ENCODE data around the gene TNPO3. TPM values are rescaled to one million over a fixed set of nuclear protein-coding genes. Genes with fewer than 3 reads are reported as not detected.

TNPO3 gene
- total RNA-seq, 1 experiment from 2014 or later, result 58.5 TPM

- ChIA-PET RAD21 (ENCODE audit: low non-redundant PET in 1 of 2, low total read pairs in 2 of 2, uncharacterized antibody in 2 of 2, unreplicated experiment in 2 of 2) (no interaction called here), POLR2A (interaction anchor here (0.7 kb wide), 1 partner anchor 978 kb away, joined by 3 read pairs; no protein-coding TSS in a partner anchor), CTCF (interaction anchor here (3.0 kb wide), 1 partner anchor 12 kb away, joined by 9 read pairs; no protein-coding TSS in a partner anchor)
- Histone ChIP-seq H3K4me3 (replicated peaks in 1 of 2; ENCODE audit: low read depth in 1 of 2, low read length in 2 of 2) (no peak overlapping the region), H3K36me3 (ENCODE audit: control insufficient read depth in 1 of 2, insufficient read depth in 2 of 2, low read length in 2 of 2) (no peaks in the 10 kb centered on the region), H2AFZ (ENCODE audit: low read depth, low read length, poor library complexity, severe bottlenecking) (no peak overlapping the region), H4K20me1 (ENCODE audit: insufficient read depth) (no peaks in the 10 kb centered on the region), H3K4me2 (ENCODE audit: low read length) (no peak overlapping the region), H3K9me2 (ENCODE audit: insufficient read depth) (no peaks in the 10 kb centered on the region), H3K27me3 (ENCODE audit: insufficient read depth, low read length) (no peaks in the 10 kb centered on the region), H3K79me2 (ENCODE audit: insufficient read depth, low read length) (no peaks in the 10 kb centered on the region), H3K27ac (ENCODE audit: low read depth, low read length) (no peak overlapping the region), H3K9me3 (ENCODE audit: control insufficient read depth in 1 of 2, insufficient read depth in 1 of 2, low read depth in 1 of 2, low read length in 2 of 2) (no peaks in the 10 kb centered on the region), H3K9ac (ENCODE audit: low read length) (no peak overlapping the region), H3K4me1 (ENCODE audit: control insufficient read depth in 1 of 2, insufficient read depth in 2 of 2, low read length in 2 of 2) (no peaks in the 10 kb centered on the region)
- DNase-seq (ENCODE audit: low read depth, low spot score), result no peak
- no peak for ATAC-seq
- TF ChIP-seq CTCF (IDR thresholded peaks at IDR 0.05 in 2 of 3, conservative IDR thresholded peaks at IDR 0.05 in 1 of 3; ENCODE audit: borderline replicate concordance in 1 of 3, insufficient read depth in 1 of 3, low read depth in 2 of 3, low read length in 2 of 3) (no peak), FOSL1 (IDR thresholded peaks at IDR 0.05; ENCODE audit: low read depth) (no peak), EGR1 (IDR thresholded peaks at IDR 0.05; ENCODE audit: low read depth) (no peak), SRF (IDR thresholded peaks at IDR 0.05; ENCODE audit: low read depth) (no peak), ZBTB33 (IDR thresholded peaks at IDR 0.05; ENCODE audit: extremely low read depth, insufficient replicate concordance, low read length) (no peak), YY1 (IDR thresholded peaks at IDR 0.05; ENCODE audit: extremely low read depth, insufficient replicate concordance, low read depth, low read length) (no peak), SIN3A (IDR thresholded peaks at IDR 0.05; ENCODE audit: low read depth) (no peak), EZH2 (IDR thresholded peaks at IDR 0.05) (no peak)
- no TSS peak for BruUV-seq (replicated peaks)
- intact Hi-C loops (cut with micrococcal nuclease), result no loop called here
Observed at GRCh38 chr7:129103561-129104324, 48.8 kb upstream of the TNPO3 start.
